GM18508 (cell line): ENCODE measurements around the gene LGALS9C.
"Not testable (repeated sequence)": the region's sequence is repeated elsewhere in the genome, so short reads cannot be mapped to it uniquely, and the experiment has no call there.

ENCODE experiments used
- ATAC-seq: cut with Tn5 transposase; IDR thresholded peaks from one replicate; pipeline ENCODE4 v1.9.1; 2021; ENCODE audit warnings: moderate number of reproducible peaks; ENCODE audit not compliant: insufficient read depth, unreplicated experiment

Gene LGALS9C

GRCh38 chr17:18477367-18477766, 778 bp downstream of the LGALS9C start:
- ATAC-seq: not testable (repeated sequence)

GRCh38 chr17:18478362-18478761, 1.8 kb downstream of the LGALS9C start:
- not testable (repeated sequence) for ATAC-seq

DNA sequence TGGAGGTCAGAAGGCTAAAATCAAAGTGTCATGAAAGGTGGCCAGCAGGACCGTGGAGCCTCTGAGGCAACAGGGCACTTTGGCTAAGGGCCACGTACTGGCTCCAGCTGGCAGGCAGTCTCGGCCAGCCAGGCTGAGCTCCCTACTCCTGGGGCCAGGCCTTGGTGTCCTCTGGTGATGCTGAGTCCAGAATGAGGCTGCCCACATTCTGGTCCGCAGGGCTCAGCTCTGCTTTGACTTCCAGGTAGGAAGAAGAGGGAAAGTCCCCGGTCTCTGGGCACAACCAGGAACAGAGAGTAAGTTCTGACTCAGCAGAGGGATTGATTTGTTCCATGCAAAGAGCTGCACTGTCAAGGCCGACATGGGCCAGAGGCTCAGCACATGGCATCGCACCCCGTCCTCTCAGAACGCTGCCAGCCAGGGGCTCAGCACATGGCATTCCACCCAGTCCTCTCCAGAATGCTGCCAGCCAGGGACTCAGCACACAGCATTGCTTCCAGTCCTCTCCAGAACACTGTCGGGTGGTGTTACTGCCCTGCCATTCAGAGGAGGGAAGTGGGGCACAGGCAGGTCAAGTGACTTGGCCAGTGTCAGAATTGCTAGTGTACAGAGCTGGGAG, 2.5 kb downstream of the LGALS9C start:
- ATAC-seq: not testable (repeated sequence)

DNA sequence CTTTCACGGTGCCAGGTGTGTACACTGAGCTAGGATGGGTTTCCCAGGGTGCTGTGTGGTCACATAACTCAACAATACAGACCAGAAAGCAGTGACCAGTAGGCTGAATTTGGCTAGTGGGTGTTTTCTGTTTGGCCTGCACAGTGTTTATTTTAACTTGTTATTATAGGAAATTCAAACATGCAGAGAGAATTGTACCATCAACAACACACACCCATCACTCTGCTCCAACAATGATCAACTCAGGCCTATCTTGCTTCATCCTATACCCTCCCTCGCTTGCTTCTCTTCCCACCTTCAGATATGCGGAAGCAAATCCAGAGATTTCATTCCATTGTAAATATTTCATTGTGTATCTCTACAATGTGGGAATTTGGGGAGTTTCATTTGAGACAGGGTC, 5.2 kb downstream of the LGALS9C start:
- ATAC-seq: not testable (repeated sequence)

GRCh38 chr17:18485936-18486464, 9.4 kb downstream of the LGALS9C start:
- not testable (repeated sequence) for ATAC-seq

GRCh38 chr17:18487633-18488032, 11.0 kb downstream of the LGALS9C start:
- ATAC-seq: not testable (repeated sequence)

DNA sequence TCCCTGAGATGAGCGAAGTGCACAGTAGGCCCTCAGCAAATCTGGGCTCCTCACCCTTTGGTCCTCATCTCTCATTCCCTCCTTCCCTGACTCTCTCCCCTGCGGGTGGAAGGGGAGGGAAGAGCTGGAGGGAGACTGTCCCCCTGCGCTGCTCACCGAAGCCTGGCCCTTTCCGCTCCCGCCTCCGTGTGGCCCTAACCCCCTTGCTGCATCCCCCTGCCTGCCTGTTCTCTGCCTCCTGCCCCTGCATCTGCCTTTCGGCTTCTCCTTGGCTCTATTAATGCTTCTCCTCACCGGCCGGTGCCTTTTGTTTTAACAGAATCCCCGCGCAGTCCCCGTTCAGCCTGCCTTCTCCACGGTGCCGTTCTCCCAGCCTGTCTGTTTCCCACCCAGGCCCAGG, 12.0 kb downstream of the LGALS9C start:
- not testable (repeated sequence) for ATAC-seq

DNA sequence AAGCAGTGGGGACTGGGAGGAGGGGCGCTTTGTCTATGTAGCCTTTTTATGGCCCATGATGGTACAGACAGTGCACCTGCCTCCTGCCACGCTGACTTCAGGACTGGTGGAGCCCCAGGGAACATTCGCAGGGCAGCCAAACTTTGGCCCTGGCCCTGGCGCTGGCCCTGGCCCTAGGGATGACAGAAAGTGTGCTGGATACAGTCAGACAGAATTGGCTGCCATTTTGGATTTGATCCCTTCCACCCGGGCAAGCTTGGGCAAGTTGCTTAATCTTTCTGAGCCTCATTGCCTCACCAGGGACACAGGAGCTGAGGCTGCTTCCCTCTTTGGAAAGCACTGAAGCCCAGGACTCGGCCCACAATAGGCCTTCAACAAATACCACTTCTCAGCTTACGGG, 13.4 kb downstream of the LGALS9C start:
- ATAC-seq: not testable (repeated sequence)

GRCh38 chr17:18492712-18493480, 16.3 kb downstream of the LGALS9C start:
- ATAC-seq: not testable (repeated sequence)

DNA sequence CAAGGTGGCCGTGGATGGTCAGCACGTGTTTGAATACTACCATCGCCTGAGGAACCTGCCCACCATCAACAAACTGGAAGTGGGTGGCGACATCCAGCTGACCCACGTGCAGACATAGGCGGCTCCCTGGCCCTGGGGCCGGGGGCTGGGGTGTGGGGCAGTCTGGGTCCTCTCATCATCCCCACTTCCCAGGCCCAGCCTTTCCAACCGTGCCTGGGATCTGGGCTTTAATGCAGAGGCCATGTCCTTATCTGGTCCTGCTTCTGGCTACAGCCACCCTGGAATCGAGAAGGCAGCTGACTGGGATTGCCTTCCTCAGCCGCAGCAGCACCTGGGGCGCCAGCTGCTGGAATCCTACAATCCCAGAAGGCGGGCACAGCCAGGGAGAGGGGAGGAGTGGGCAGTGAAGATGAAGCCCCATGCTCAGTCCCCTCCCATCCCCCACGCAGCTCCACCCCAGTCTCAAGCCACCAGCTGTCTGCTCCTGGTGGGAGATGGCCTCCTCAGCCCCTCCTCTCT, 17.7 kb downstream of the LGALS9C start:
- not testable (repeated sequence) for ATAC-seq

DNA sequence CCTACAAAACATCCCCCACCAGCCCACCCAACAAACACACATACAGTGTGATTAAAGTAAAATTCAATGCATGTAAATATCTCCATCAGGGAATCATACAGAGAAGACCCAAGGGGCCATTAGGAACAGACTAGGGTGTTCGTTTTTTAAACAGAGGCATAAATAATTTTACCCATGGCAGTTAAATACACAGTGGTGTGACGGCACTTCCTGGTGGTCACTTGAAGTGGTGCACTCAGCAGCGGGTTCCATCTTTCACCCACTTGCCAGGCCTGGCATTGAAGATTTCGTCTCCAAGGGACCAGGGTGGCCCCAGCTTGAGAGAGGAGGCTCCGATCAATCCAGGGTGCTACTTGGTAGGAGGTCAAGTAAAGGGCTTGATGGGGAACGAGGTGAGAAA, 20.5 kb downstream of the LGALS9C start:
- not testable (repeated sequence) for ATAC-seq

GRCh38 chr17:18499100-18499499, 22.5 kb downstream of the LGALS9C start:
- not testable (repeated sequence) for ATAC-seq

- ATAC-seq: not testable (repeated sequence)
Measured at GRCh38 chr17:18499756-18500155, 23.2 kb downstream of the LGALS9C start.

GRCh38 chr17:18500281-18500680, 23.7 kb downstream of the LGALS9C start:
- not testable (repeated sequence) for ATAC-seq

DNA sequence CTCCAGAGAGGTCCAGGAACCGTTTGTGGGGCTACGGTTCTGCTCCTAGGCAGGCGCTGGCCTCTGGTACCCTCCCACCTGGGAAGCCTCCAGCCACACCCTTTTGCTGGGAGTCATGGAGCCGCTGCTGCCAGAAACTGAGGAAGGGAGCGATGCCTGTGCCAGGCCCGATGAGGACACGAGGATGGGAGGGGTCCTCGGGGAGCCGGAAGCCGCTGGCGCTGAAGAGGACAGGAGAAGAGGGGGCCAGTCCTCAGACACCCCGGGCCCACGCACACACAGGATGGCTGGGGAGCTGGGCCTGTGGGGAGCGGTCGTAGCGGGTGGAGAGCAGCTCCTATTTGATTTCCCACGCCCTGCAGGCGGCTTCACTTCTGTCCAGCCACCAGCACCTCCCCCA, 24.2 kb downstream of the LGALS9C start:
- ATAC-seq: not testable (repeated sequence)

- ATAC-seq: not testable (repeated sequence)
Measured at GRCh38 chr17:18503221-18503620, 26.6 kb downstream of the LGALS9C start.

GRCh38 chr17:18507729-18508128, 31.1 kb downstream of the LGALS9C start:
- not testable (repeated sequence) for ATAC-seq

DNA sequence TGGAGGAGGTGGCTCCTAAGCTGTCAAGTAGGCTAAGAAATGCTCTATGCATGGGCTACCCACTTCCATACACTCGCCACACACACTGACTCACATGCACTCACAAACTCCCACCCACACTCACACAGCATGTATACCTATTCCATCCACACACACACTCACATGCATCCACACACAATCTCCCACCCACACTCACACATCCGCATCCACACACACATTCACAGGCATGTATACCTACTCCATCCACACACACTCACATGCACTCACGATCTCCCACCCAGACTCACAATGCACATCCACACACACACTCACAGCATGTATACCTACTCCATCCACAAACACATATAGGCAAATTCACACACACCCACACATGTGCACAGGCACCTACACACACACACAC, 32.1 kb downstream of the LGALS9C start:
- not testable (repeated sequence) for ATAC-seq

GRCh38 chr17:18521100-18521499, 44.5 kb downstream of the LGALS9C start:
- not testable (repeated sequence) for ATAC-seq

DNA sequence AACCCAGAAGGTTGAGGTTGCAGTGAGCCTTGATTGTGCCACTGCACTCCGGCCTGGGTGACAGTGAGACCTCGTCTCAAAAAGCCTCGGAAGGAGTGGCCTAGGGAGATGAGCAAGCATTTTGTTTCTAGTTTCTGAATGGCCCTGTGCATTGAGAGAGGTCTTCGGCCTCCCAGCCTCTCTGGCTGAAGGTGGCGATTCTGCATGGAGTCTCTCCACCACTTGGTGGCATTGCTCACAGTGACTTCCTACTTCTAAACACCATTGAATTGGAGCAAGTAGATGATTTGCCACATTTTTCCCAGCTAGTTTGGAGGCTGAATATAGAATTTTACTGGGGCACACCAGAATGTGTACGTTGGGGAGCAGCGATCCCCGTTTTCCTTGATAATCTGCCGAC, 48.4 kb downstream of the LGALS9C start:
- ATAC-seq: not testable (repeated sequence)

DNA sequence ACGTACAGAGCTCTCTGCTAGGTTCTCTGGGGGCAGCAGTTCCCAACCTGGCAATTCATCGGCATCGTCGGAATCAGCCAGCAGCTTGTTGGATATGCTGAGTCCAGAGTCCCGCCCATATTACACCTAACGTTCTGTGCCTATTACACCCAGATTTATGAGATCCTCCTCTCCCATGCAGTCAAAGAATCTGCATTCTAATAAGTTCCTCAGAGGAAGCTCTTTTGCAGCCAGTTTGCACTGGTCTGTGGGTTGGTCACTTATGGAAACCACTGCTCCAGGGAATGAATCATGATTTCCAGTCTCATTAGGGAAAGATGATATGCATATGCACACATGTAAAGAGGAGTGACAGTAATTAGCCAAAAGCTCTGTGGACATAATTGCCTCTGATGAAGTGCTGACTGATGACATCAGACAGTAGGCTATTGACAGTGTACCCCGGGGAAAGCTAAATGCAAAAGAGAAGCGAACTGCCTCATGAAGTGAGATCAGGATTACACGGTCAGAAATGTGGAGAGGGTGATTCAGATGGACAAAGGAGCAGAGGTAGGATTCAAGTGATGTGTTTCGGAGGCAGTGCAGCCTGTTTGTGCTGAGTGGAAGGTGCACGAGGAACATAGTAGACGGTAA, 49.7 kb downstream of the LGALS9C start:
- ATAC-seq: not testable (repeated sequence)
